Esophagus squamous epithelium (tissue), 5 donors: ENCODE results near the gene C20orf141. TPM values are rescaled to one million over a fixed set of nuclear protein-coding genes. Genes with fewer than 3 reads are reported as not detected.

Experiments
- DNase-seq: peaks from one replicate; lab custom pipeline; 2025; lab: John Stamatoyannopoulos, UW
- H3K27ac ChIP-seq, 4 donors: fragments of 200-600 bp; sonication (generic); one replicate each; pipeline ENCODE4 v1.5.1; 2016 to 2019; ENCODE audit warnings: mild to moderate bottlenecking in 1 of 4
- H3K27me3 ChIP-seq, 4 donors: fragments of 200-600 bp; sonication (generic); 1 replicate in 3 of 4; 2 replicates in 1 of 4; pipeline versions ENCODE4 v1.5.1 to v1.6.0; 2017 to 2021; ENCODE audit warnings: antibody characterized with exemption in 1 of 4
- H3K36me3 ChIP-seq, 3 donors: fragments of 200-600 bp; sonication (generic); one replicate each; pipeline ENCODE4 v1.5.1; 2016 to 2019
- H3K4me1 ChIP-seq, 3 donors: fragments of 200-600 bp; sonication (generic); one replicate each; pipeline ENCODE4 v1.5.1; 2017 to 2019
- H3K4me3 ChIP-seq, 4 donors: fragments of 200-600 bp; sonication (generic); 1 replicate in 3 of 4; 2 replicates in 1 of 4; pipeline ENCODE4 v1.5.1; 2016 to 2019; ENCODE audit warnings: mild to moderate bottlenecking in 2 of 4, moderate library complexity in 1 of 4
- H3K9me3 ChIP-seq, 3 donors: fragments of 200-600 bp; sonication (generic); one replicate each; pipeline ENCODE4 v1.5.1; 2016 to 2019
- POLR2A ChIP-seq, 4 donors: fragments of 450-650 bp; IDR thresholded peaks; one replicate each; pipeline ENCODE4 v1.6.1; 2017; ENCODE audit warnings: antibody characterized with exemption in 4 of 4, mild to moderate bottlenecking in 4 of 4, moderate library complexity in 3 of 4
- WGBS, 2 donors: methylation state at CpG; one replicate each; pipeline ENCODE4 v1.1.5; 2018; 5-methylcytosine and 5-hydroxymethylcytosine counted together
- intact Hi-C: fragments of 100-400 bp; cut with DNase I; formaldehyde crosslinking; loops from one replicate; pipeline ENCODE4 v1.15.0; 2022
- total RNA-seq, 4 donors: library from RNA; depleted of rRNA; stranded (reverse); fragments of >200 nt; gene quantifications; one replicate each; pipeline ENCODE4 v1.1.0, GENCODE V29; 2016
- TF ChIP-seq, protein P1 (sequence below), 6 experiments: fragments of 450-650 bp in 4 of 6; fragments of 200-600 bp in 2 of 6; sonication (generic) in 2 of 6; IDR thresholded peaks; one replicate each; pipeline ENCODE4 v1.5.1; 2016 to 2019; ENCODE audit warnings: antibody characterized with exemption in 6 of 6, mild to moderate bottlenecking in 4 of 6, moderate library complexity in 4 of 6
- donor health status: DM: yes; HTN: yes; CAD: no.

The C20orf141 gene
- total RNA-seq, 4 donors from 2014 or later = not detected

DNA sequence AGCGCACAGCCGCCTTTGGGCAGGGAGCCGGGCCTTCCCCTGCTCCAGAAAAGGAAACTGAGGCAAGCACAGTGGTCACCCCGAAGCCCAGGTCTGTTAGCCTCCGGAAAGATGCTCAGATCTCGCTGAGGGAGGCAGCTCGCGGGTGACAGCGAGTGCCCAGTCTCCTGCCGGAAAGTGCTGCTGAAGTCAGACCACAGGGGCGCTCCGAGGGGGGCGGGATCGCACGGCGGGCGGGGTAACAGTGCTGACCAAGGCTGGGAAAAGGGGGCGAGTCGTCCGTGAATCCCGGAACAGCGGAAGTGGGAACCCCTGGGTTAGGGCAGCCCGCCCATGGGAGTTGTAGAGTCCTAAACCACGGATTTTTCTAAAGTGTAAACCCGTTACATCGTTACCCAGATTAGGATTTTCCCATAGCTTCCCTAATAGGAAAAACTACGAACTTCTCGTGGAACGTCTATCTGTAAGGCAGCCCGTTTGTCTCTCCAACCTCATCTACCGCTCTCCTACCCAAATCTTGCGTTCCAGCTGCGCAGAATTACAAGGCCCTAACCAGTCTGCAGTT is 26.3 kb downstream of the C20orf141 start:
- no peak for DNase-seq
- intact Hi-C loops = no loop called here
- WGBS, 2 donors = 15 to 18% methylated on average over 14 to 15 of the region's 33 CpGs
- TF ChIP-seq POLR2A (IDR thresholded peaks at IDR 0.05) = no peak
- TF ChIP-seq, protein P1, sequence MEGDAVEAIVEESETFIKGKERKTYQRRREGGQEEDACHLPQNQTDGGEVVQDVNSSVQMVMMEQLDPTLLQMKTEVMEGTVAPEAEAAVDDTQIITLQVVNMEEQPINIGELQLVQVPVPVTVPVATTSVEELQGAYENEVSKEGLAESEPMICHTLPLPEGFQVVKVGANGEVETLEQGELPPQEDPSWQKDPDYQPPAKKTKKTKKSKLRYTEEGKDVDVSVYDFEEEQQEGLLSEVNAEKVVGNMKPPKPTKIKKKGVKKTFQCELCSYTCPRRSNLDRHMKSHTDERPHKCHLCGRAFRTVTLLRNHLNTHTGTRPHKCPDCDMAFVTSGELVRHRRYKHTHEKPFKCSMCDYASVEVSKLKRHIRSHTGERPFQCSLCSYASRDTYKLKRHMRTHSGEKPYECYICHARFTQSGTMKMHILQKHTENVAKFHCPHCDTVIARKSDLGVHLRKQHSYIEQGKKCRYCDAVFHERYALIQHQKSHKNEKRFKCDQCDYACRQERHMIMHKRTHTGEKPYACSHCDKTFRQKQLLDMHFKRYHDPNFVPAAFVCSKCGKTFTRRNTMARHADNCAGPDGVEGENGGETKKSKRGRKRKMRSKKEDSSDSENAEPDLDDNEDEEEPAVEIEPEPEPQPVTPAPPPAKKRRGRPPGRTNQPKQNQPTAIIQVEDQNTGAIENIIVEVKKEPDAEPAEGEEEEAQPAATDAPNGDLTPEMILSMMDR (IDR thresholded peaks at IDR 0.05) = peak in 1 of 6 experiments; percentile 2
- H3K9me3 ChIP-seq = no peaks in the 10 kb centered on the region
- H3K27me3 ChIP-seq = no peaks in the 10 kb centered on the region
- peak overlapping the region; percentile 83 to 95 (median 92) for H3K27ac ChIP-seq
- H3K4me1 ChIP-seq = peaks cover 12 to 44% (median 18%) of the 10 kb centered on the region in 3 donors
- H3K36me3 ChIP-seq = peaks cover 0 to 24% (median 0%) of the 10 kb centered on the region in 3 donors
- peak overlapping the region; percentile 76 to 100 (median 82) for H3K4me3 ChIP-seq

- H3K9me3 ChIP-seq = no peaks in the 10 kb centered on the region
- peaks cover 0 to 8% (median 3%) of the 10 kb centered on the region in 3 donors for H3K36me3 ChIP-seq
- no peaks in the 10 kb centered on the region for H3K27me3 ChIP-seq
- intact Hi-C loops = no loop called here
- WGBS, 2 donors = 76 to 87% methylated on average over 2 of the region's 2 CpGs
- no peak overlapping the region for H3K4me3 ChIP-seq
- H3K27ac ChIP-seq = no peak overlapping the region
- peaks cover 8 to 31% (median 9%) of the 10 kb centered on the region in 3 donors for H3K4me1 ChIP-seq
- TF ChIP-seq POLR2A (IDR thresholded peaks at IDR 0.05) = no peak
- TF ChIP-seq, protein P1 (IDR thresholded peaks at IDR 0.05) = no peak
- DNase-seq = no peak
These were observed 30.8 kb downstream of the C20orf141 start for GRCh38 chr20:2845607-2846006.

- DNase-seq = no peak
- Histone ChIP-seq H3K36me3 (peaks cover 0 to 8% (median 3%) of the 10 kb centered on the region in 3 donors), H3K27me3 (no peaks in the 10 kb centered on the region), H3K27ac (no peak overlapping the region), H3K9me3 (no peaks in the 10 kb centered on the region), H3K4me1 (peaks cover 1 to 23% (median 2%) of the 10 kb centered on the region in 3 donors), H3K4me3 (no peak overlapping the region)
- TF ChIP-seq, protein P1 (IDR thresholded peaks at IDR 0.05) = no peak
- TF ChIP-seq POLR2A (IDR thresholded peaks at IDR 0.05) = no peak
- intact Hi-C loops = no loop called here
- 92 to 97% methylated on average over 5 of the region's 5 CpGs for WGBS, 2 donors
These were observed 31.9 kb downstream of the C20orf141 start for GRCh38 chr20:2846698-2847097.

DNA sequence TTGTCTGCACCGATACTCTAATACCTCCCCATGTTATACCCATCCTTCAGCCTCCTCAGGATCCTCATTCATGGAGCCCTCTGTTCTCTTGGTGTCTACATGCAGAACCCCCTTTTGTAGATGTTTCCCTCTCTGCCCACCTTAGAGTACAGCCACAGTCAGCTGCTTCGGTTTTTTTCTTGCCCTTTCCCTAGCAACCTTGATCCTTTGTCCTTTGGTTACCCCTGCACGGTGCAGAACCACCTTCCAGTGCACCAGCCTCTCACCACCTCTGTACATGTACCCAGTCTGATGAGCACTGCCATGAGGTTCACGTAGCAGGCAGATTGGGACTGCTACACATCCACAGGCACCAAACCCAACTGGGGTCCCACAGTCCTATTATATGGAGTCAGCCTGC is 33.0 kb downstream of the C20orf141 start:
- Histone ChIP-seq H3K27ac (no peak overlapping the region), H3K9me3 (no peaks in the 10 kb centered on the region), H3K4me1 (peaks cover 0 to 22% (median 0%) of the 10 kb centered on the region in 3 donors), H3K4me3 (no peak overlapping the region), H3K36me3 (peaks cover 0 to 8% (median 3%) of the 10 kb centered on the region in 3 donors), H3K27me3 (no peaks in the 10 kb centered on the region)
- TF ChIP-seq, protein P1 (IDR thresholded peaks at IDR 0.05) = no peak
- TF ChIP-seq POLR2A (IDR thresholded peaks at IDR 0.05) = no peak
- no peak for DNase-seq
- intact Hi-C loops = no loop called here
- WGBS, 2 donors = 91 to 92% methylated on average over 4 of the region's 4 CpGs

- no peak overlapping the region for H3K4me3 ChIP-seq
- no peaks in the 10 kb centered on the region for H3K27me3 ChIP-seq
- H3K27ac ChIP-seq = no peak overlapping the region
- H3K9me3 ChIP-seq = no peaks in the 10 kb centered on the region
- intact Hi-C loops = no loop called here
- H3K36me3 ChIP-seq = peaks cover 0 to 8% (median 3%) of the 10 kb centered on the region in 3 donors
- peaks cover 0 to 7% (median 0%) of the 10 kb centered on the region in 3 donors for H3K4me1 ChIP-seq
- TF ChIP-seq, protein P1 (IDR thresholded peaks at IDR 0.05) = no peak
- TF ChIP-seq POLR2A (IDR thresholded peaks at IDR 0.05) = no peak
- WGBS, 2 donors = 63 to 91% methylated on average over 1 to 4 of the region's 4 CpGs
- no peak for DNase-seq
These were observed 34.7 kb downstream of the C20orf141 start for GRCh38 chr20:2849529-2849928.
